Activated naive CD8-positive, alpha-beta T cell treated with anti-CD3 and anti-CD28 coated beads, Interleukin-2, amount 50 U/mL, for 24 hours (primary cell): ENCODE measurements around the gene FBXW12.
A peak's percentile ranks its signal among the peaks of the same experiment; 100 is the strongest.

Experiments
- ATAC-seq: fragments of 150-1000 bp; cut with Tn5 transposase; one replicate; pipeline ENCODE4 v1.10.0; 2021
- DNase-seq: peaks from one replicate; pipeline ENCODE4 v3.0.0; 2021
- H3K27ac Mint-ChIP-seq: one replicate; pipeline ENCODE4 v1.8.0; 2021; ENCODE audit warnings: mild to moderate bottlenecking, mixed read lengths
- H3K27me3 Mint-ChIP-seq: one replicate; pipeline ENCODE4 v1.8.0; 2021; ENCODE audit warnings: mixed read lengths
- H3K36me3 Mint-ChIP-seq: one replicate; pipeline ENCODE4 v1.8.0; 2021; ENCODE audit warnings: low read depth, mixed read lengths
- H3K4me1 Mint-ChIP-seq: one replicate; pipeline ENCODE4 v1.8.0; 2021; ENCODE audit warnings: mixed read lengths
- H3K4me3 Mint-ChIP-seq: one replicate; pipeline ENCODE4 v1.8.0; 2021; ENCODE audit warnings: mild to moderate bottlenecking, moderate library complexity, mixed read lengths
- H3K9me3 Mint-ChIP-seq: one replicate; pipeline ENCODE4 v1.8.0; 2021; ENCODE audit warnings: mixed read lengths

The FBXW12 gene

GRCh38 chr3:48356419-48356818 lies 15.6 kb upstream of the FBXW12 start:
- Mint-ChIP-seq H3K4me3 (no peak overlapping the region), H3K4me1 (no peaks in the 10 kb centered on the region), H3K9me3 (peaks cover 6% of the 10 kb centered on the region), H3K36me3 (no peaks in the 10 kb centered on the region), H3K27me3 (peaks cover 25% of the 10 kb centered on the region), H3K27ac (no peak overlapping the region)
- DNase-seq (no peak), ATAC-seq (no peak)

- H3K4me1 Mint-ChIP-seq, result no peaks in the 10 kb centered on the region
- no peak for DNase-seq
- peaks cover 16% of the 10 kb centered on the region for H3K9me3 Mint-ChIP-seq
- H3K4me3 Mint-ChIP-seq, result no peak overlapping the region
- H3K27ac Mint-ChIP-seq, result no peak overlapping the region
- no peaks in the 10 kb centered on the region for H3K36me3 Mint-ChIP-seq
- H3K27me3 Mint-ChIP-seq, result peaks cover 7% of the 10 kb centered on the region
- ATAC-seq, result no peak
These were observed 10.1 kb upstream of the FBXW12 start for GRCh38 chr3:48361928-48362327.

GRCh38 chr3:48364840-48365239 lies 7.2 kb upstream of the FBXW12 start:
- peaks cover 2% of the 10 kb centered on the region for H3K27me3 Mint-ChIP-seq
- H3K4me1 Mint-ChIP-seq, result no peaks in the 10 kb centered on the region
- ATAC-seq (no peak), DNase-seq (no peak)
- no peak overlapping the region for H3K27ac Mint-ChIP-seq
- H3K36me3 Mint-ChIP-seq, result no peaks in the 10 kb centered on the region
- peaks cover 16% of the 10 kb centered on the region for H3K9me3 Mint-ChIP-seq
- no peak overlapping the region for H3K4me3 Mint-ChIP-seq

GRCh38 chr3:48367201-48367600 lies 4.8 kb upstream of the FBXW12 start:
- DNase-seq, result no peak
- no peaks in the 10 kb centered on the region for H3K27me3 Mint-ChIP-seq
- H3K9me3 Mint-ChIP-seq, result peaks cover 6% of the 10 kb centered on the region
- no peak overlapping the region for H3K4me3 Mint-ChIP-seq
- no peaks in the 10 kb centered on the region for H3K36me3 Mint-ChIP-seq
- no peak overlapping the region for H3K27ac Mint-ChIP-seq
- no peaks in the 10 kb centered on the region for H3K4me1 Mint-ChIP-seq
- no peak for ATAC-seq

GRCh38 chr3:48369693-48370332 lies 2.2 kb upstream of the FBXW12 start:
- no peaks in the 10 kb centered on the region for H3K36me3 Mint-ChIP-seq
- no peak for DNase-seq

GRCh38 chr3:48370333-48370713 lies 1.7 kb upstream of the FBXW12 start:
- ATAC-seq (no peak), DNase-seq (no peak)
- Mint-ChIP-seq H3K36me3 (no peaks in the 10 kb centered on the region), H3K4me1 (no peaks in the 10 kb centered on the region), H3K27me3 (no peaks in the 10 kb centered on the region), H3K4me3 (no peak overlapping the region), H3K27ac (no peak overlapping the region), H3K9me3 (no peaks in the 10 kb centered on the region)

More at GRCh38 chr3:48369693-48370332, 2.2 kb upstream of the FBXW12 start:
- Mint-ChIP-seq H3K4me1 (no peaks in the 10 kb centered on the region), H3K27me3 (no peaks in the 10 kb centered on the region), H3K4me3 (no peak overlapping the region), H3K9me3 (peaks cover 2% of the 10 kb centered on the region), H3K27ac (no peak overlapping the region)
- ATAC-seq, result no peak

GRCh38 chr3:48372377-48372770 lies 355 bp downstream of the FBXW12 start:
- DNase-seq (no peak), ATAC-seq (no peak)
- H3K9me3 Mint-ChIP-seq, result no peaks in the 10 kb centered on the region
- H3K4me1 Mint-ChIP-seq, result no peaks in the 10 kb centered on the region
- H3K27me3 Mint-ChIP-seq, result no peaks in the 10 kb centered on the region
- H3K27ac Mint-ChIP-seq, result no peak overlapping the region
- H3K4me3 Mint-ChIP-seq, result no peak overlapping the region
- no peaks in the 10 kb centered on the region for H3K36me3 Mint-ChIP-seq

GRCh38 chr3:48372862-48373435 lies 930 bp downstream of the FBXW12 start:
- Mint-ChIP-seq H3K4me3 (no peak overlapping the region), H3K9me3 (no peaks in the 10 kb centered on the region), H3K27ac (no peak overlapping the region), H3K4me1 (no peaks in the 10 kb centered on the region), H3K27me3 (no peaks in the 10 kb centered on the region), H3K36me3 (no peaks in the 10 kb centered on the region)
- ATAC-seq, result no peak
- no peak for DNase-seq

GRCh38 chr3:48387634-48388033 lies 15.6 kb downstream of the FBXW12 start:
- H3K9me3 Mint-ChIP-seq, result no peaks in the 10 kb centered on the region
- H3K4me1 Mint-ChIP-seq, result no peaks in the 10 kb centered on the region
- H3K27me3 Mint-ChIP-seq, result peaks cover 15% of the 10 kb centered on the region
- DNase-seq (no peak), ATAC-seq (no peak)
- H3K27ac Mint-ChIP-seq, result no peak overlapping the region
- no peaks in the 10 kb centered on the region for H3K36me3 Mint-ChIP-seq
- no peak overlapping the region for H3K4me3 Mint-ChIP-seq

- Mint-ChIP-seq H3K9me3 (no peaks in the 10 kb centered on the region), H3K4me1 (no peaks in the 10 kb centered on the region), H3K36me3 (no peaks in the 10 kb centered on the region), H3K4me3 (no peak overlapping the region), H3K27me3 (peaks cover 16% of the 10 kb centered on the region), H3K27ac (no peak overlapping the region)
- no peak for DNase-seq
- ATAC-seq, result no peak
These were observed 16.9 kb downstream of the FBXW12 start for GRCh38 chr3:48388966-48389365.

- peak overlapping the region; percentile 13 for H3K27ac Mint-ChIP-seq
- no peaks in the 10 kb centered on the region for H3K36me3 Mint-ChIP-seq
- ATAC-seq, result peak; percentile 70
- peaks cover 6% of the 10 kb centered on the region for H3K27me3 Mint-ChIP-seq
- DNase-seq, result no peak
- peaks cover 6% of the 10 kb centered on the region for H3K4me1 Mint-ChIP-seq
- H3K4me3 Mint-ChIP-seq, result no peak overlapping the region
- H3K9me3 Mint-ChIP-seq, result no peaks in the 10 kb centered on the region
These were observed 22.4 kb downstream of the FBXW12 start for GRCh38 chr3:48394391-48394790.

- H3K9me3 Mint-ChIP-seq, result no peaks in the 10 kb centered on the region
- no peak overlapping the region for H3K27ac Mint-ChIP-seq
- H3K4me1 Mint-ChIP-seq, result peaks cover 6% of the 10 kb centered on the region
- no peak for ATAC-seq
- no peak overlapping the region for H3K4me3 Mint-ChIP-seq
- H3K36me3 Mint-ChIP-seq, result no peaks in the 10 kb centered on the region
- peaks cover 6% of the 10 kb centered on the region for H3K27me3 Mint-ChIP-seq
- no peak for DNase-seq
These were observed 23.7 kb downstream of the FBXW12 start for GRCh38 chr3:48395714-48396113.

- no peak for DNase-seq
- ATAC-seq, result no peak
- H3K4me1 Mint-ChIP-seq, result peaks cover 6% of the 10 kb centered on the region
- no peaks in the 10 kb centered on the region for H3K36me3 Mint-ChIP-seq
- H3K4me3 Mint-ChIP-seq, result no peak overlapping the region
- no peaks in the 10 kb centered on the region for H3K9me3 Mint-ChIP-seq
- peaks cover 6% of the 10 kb centered on the region for H3K27me3 Mint-ChIP-seq
- H3K27ac Mint-ChIP-seq, result no peak overlapping the region
These were observed 26.0 kb downstream of the FBXW12 start for GRCh38 chr3:48397767-48398681.

GRCh38 chr3:48398701-48399386 lies 26.8 kb downstream of the FBXW12 start:
- no peaks in the 10 kb centered on the region for H3K9me3 Mint-ChIP-seq
- no peak for ATAC-seq
- no peak for DNase-seq
- peaks cover 6% of the 10 kb centered on the region for H3K4me1 Mint-ChIP-seq
- H3K4me3 Mint-ChIP-seq, result no peak overlapping the region
- no peak overlapping the region for H3K27ac Mint-ChIP-seq
- no peaks in the 10 kb centered on the region for H3K36me3 Mint-ChIP-seq
- peaks cover 3% of the 10 kb centered on the region for H3K27me3 Mint-ChIP-seq
